GM19397 (cell line): ENCODE data around the gene NLRP9.

Source experiments
- ATAC-seq: cut with Tn5 transposase; IDR thresholded peaks from one replicate; pipeline ENCODE4 v1.9.1; 2021; ENCODE audit warnings: mild to moderate bottlenecking, moderate library complexity; ENCODE audit not compliant: unreplicated experiment

NLRP9 gene

DNA sequence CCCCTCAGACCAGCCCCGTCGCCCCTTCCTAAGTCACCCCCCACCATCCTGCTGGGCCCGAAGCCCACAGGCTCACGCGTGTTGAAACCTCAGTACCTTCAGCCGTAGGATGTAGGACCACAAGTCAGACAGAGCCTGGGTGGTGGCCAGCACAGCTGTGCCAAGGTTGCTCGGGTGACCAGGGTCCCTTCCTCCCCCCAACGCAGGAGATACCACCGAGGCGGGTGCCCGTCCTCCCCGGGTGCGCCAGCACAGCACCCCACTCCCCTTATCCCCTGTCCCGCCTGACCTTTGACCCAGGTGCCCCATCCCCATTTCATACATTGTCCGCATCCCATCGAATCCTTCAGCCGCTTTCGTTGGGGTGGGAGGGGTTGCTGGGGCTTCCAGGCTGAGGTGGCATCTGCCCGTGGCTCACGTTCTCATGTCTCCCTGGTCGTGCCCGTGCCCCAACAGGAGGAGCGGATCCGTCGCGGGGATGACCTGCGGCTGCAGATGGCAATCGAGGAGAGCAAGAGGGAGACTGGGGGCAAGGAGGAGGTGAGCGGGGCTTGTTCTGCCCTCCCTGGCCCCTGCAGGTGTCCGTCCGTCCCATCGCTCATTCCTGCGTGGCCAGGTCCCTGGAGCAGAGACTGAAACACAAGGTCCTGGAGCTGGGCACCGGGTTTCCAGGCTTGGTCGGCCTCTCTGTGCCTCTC is 48.6 kb downstream of the NLRP9 start:
- ATAC-seq: no peak

DNA sequence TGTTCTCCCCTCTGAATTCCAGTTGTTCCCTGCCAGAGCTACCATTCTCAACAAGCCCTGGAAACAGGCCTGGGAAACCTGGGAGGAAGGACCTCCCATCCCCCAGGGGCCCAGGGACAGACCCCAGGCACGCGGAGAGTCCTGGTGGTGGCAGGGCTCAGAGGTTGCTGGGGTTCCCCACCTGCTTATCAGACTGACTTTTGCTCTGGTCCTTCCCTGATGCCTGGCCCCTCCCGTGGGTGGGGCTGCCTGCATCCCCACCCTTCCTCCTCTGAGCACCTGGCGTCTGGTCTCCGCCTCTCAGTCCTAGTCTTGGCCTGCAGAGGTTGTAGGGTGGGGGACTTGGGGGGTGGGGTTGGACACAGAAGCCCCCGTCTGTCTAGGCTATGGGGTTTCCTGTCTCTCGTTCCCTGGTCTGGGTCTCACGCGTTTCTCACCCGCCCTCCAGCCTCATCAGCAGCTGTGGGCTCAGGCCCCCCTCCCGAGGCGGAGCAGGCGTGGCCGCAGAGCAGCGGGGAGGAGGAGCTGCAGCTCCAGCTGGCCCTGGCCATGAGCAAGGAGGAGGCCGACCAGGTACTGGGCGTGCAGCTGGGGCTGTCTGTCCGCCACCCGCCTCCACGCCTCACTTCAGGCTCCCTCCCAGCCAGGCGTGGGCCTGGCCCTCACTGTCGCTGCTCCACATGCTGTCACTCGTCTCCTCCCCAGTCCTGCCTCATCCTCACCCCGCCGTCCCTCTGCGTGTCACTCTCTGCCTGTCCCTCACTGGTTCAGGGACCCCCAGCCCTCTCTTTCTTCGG is 49.6 kb downstream of the NLRP9 start:
- no peak for ATAC-seq

DNA sequence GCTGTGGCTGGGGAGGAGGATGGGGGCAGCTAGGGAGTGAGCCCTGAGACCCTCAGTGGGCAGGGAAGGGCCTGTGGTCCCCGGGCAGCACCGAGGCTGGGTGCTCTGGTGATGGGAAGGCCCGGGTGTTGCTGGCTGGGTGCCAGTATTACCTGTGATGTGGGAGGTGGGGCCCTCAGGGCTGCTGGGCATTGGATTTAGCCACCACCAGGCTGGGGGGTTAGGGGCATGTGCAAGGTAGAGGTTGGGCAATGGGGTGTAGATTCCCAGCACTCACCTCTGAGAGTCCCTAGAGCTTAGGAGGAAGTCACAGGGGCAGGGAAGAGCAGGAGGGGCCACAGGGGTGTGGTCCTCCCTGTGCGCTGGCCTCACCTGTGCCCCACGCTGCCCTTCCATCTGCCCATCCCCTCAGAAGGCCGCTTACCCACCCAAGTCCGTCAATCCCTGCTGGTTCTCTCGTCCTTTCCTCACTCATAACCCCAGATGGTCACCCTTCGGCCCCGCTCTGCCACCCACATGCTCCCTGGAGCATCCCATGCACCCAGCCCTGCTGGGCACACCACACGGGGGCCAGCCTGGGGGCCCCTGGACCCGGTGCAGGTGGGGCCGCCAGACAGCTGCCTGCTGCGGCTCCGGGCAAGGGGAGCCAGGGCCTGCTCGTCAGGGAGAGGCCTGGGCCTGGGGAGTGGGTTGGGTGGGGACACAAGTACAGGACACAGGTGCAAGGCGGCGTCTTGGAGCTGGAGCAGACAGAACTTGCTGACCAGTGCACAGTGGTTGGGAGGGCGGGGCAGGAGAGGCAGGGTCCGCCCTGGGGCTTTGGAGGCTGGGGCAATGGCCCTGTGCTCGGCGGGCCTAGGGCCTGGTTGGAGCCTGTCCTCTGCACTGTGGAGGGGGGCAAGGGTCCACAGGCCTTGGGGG is 50.7 kb downstream of the NLRP9 start:
- no peak for ATAC-seq

DNA sequence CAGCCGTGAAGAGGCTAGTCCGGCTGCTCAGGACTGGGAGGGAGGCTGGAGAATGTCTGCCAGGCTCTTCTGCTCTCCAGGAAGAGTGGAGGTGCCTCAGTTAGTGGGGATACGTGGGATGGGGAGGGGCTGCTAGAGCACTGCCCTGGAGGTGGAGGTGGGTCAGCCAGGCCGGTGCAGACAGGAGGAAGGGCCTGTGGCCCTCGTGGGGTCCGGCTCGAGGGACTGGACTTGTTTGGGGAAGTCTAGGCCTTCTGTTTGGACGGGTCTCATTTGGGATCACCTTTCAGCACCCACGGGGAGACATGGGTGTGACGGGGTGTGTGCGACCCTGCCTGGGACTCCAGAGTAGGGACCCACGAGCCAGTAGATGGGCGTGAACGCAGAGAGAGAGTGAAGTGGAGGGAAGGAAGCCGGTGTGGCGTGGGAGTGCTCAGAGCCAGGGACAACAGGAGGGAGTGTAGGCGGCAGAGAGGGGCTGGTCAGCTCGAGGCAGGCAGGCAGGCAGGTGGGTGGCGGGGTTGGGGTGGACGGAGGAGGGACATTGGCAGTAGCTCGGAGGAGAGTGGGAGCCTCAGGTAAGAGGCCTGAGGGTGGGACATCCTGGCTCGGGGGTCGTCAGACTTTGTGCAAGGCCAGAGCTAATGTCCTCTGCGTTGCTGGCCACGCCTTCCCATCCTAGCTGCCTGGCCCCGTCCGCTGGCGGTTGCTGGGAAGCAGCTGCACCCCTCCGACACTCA is 51.7 kb downstream of the NLRP9 start:
- no peak for ATAC-seq

DNA sequence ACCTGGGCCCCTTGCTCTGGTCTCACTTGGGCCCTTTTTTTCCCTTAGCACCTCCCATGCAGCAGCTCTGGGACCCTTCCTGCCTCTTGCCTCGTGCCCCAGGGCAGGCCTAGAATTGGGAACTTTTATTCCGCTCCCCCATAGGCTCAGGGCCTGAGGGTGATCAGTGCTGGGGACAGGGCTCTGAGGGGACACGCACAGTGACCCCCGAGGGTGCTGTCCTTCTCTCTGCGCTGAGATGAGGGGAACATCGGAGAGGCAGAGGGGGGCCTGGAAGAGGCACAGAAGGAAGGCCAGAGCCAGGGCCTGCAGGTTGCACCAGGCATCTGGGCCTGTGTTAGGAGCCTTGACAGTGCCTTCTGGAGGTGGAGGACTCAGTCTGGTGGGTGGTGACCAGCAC is 52.4 kb downstream of the NLRP9 start:
- no peak for ATAC-seq

DNA sequence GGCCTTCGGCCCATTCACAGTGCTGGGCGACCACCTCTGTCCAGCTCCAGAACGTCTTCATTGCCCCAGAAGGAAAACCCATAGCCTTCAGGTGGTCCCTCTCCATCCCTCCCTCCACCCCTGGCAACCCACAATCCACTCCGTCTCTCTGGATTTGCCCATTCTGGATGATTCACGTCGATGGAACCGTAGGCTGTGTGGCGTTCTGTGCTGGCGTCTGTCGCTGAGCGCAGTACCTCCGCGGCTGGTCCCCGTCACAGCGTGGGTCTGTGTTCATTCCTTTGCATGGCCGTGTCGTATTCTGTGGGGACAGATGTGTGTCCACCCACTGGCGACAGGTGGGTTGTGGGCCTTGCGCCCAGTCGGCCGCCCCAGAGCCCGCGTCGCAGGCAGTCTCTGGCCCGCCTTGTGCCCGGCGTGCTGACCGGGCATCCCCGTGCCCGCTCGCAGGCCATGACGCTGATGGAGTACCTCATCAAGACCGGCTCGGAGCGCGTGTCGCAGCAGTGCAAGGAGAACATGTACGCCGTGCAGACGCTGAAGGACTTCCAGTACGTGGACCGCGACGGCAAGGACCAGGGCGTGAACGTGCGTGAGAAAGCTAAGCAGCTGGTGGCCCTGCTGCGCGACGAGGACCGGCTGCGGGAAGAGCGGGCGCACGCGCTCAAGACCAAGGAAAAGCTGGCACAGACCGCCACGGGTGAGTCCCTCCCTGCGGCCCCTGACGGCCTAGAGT is 53.1 kb downstream of the NLRP9 start:
- ATAC-seq: no peak

DNA sequence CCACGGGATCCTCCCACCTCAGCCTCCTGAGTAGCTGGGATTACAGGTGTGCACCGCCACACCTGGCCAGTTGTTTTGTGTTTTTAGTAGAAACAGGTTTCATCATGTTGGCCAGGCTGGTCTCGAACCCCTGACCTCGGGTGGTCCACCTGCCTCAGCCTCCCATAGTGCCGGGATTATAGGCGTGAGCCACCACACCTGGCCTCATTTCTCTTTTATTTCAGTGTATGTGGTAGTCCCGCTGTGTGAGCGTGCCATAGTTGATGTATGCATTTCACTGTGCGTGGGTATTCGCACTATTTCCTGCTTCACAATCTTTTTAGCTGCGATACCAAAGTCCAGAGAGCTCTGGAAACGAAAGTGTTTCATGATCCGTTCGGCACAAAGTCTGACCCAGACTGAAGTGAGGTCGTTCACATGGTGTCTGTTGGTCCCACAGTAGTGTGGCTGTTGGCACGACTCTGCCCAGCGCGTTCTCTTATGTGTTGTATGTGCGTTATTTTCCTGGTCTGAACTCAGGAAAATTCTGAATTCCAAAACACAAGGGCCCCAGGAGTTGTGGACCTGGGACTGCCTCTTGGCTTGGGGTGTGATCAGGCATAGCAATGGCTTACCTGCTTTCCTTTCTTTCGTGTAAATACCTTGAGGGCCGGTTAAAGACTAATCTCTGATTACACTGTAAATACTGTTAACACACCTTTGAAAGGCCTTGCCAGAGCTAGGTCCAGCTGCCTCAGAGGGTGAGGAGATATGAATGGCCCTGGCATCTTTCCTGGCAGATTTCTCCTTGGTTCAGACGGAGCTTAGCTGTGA is 54.5 kb downstream of the NLRP9 start:
- ATAC-seq: no peak

DNA sequence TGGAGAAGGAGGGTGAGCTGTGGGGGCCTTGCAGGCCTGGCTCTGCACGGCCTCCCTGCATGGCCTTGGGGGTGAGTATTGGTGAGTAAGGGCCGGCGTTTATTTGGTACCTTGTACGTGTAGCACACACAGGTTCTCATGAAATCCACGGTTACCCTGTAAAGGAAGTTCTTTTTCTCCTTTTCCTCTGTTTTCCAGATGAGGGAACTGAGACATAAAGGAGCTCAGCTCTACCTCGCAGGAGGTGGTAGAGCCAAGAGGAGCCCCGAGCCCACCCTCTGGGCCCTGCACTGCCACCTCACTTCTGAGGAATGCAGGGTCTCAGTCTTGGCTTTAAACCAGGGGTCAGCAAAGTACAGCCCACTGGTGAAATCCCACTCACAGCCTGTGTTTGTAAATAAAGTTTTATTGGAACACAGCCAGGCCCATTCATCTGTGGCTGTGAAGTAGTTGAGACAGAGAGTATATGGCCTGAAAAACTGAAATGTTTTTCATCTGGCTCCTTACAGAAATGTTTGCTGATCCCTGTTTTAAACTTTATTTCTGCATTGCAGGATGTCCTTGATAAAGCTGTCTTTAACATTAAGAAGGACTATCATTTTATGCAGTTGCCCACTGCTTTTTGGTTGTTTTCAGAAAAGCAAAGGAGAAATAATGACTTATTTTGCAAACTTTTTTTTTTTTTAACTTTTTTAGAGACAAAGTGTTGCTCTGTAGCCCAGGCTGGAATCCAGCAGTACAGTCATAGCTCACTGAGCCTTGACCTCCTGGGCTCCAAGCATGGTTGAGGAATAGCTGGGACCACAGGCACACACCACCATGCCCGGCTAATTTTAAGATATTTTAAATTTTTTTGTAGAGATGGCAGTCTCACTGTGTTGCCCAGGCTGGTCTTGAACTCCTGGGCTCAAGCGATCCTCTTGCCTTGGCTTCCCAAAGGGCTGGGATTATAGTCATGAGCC is 56.8 kb downstream of the NLRP9 start:
- ATAC-seq: no peak

DNA sequence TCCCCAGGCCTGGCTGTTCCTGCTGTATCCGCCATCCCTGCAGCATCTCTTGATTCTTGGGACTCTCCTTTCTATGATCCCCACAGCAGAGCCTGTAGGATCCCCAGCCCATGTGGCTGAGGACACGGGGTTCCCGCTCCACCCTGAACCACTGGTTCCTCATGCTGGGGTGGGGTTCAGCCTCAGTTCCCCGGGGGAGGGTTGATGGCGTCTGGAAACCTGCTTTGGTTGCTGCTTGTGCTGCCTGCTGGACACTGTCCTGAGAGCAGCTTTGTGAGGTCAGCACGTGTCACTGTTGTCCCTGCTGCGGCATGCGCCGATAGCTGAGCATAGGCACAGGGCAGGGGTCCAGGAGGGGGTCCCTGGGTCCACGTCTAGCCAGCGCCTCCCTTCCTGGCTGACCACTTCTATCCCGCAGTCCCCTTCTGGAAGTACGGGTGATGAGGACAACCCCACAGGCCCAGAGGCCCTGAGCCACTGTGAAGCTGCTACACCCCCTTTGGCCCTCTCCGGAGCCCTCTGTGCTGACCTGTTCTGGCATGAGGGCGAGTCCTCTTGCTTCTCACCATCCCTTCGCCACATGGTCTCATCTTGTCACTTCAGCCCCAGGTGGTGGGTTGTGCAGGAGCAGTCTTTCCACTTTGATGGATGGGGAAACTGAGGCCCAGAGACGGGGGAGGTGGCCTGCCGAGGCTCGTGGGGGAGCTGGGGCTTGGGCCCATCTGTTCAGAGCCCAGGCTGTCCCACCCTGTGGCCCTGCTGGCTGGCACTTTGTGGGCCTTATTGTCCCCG is 57.7 kb downstream of the NLRP9 start:
- no peak for ATAC-seq

DNA sequence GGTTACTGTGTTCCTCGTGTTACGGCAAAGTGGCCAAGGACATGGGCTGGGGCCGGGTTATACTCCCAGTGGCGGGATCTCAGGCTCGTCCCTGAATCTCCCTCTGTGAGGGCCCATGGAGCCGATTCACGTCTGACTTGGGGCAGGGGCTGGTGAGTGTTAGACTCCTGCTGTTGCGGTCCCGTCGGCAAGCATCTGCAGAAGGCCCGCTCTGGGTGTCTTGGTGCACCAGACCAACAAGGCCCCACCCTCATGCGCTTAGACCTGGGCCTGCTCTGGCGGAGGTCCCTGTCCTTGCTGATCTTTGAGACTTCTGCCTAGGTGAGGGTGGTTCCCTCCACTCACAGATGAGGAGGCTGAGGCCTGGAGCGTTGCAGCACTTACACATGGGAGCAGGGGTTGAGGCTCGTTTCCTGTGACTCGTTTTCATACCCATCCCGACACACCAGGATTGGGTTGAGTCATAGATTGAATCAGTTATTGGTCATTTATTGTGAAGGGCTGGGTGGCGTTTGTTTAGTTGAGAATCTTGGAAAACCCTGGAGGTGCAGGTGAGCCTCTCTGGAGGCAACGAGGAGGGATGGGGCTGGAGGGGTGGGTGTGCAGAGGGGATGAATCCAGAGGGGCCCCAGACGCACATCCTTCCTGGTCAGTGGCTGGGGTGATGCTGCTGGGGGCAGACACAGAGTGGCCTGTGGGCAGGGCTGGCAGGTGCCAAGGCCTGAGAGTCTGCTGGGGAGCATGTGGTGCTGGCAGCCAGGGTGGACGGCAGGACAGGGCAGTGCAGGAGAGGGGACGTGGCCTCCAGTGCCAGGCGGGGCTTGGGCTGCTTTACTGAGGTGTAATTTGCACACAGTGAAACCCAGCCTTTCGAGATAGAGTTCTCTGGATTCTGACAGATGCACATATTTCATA is 58.6 kb downstream of the NLRP9 start:
- ATAC-seq: no peak

DNA sequence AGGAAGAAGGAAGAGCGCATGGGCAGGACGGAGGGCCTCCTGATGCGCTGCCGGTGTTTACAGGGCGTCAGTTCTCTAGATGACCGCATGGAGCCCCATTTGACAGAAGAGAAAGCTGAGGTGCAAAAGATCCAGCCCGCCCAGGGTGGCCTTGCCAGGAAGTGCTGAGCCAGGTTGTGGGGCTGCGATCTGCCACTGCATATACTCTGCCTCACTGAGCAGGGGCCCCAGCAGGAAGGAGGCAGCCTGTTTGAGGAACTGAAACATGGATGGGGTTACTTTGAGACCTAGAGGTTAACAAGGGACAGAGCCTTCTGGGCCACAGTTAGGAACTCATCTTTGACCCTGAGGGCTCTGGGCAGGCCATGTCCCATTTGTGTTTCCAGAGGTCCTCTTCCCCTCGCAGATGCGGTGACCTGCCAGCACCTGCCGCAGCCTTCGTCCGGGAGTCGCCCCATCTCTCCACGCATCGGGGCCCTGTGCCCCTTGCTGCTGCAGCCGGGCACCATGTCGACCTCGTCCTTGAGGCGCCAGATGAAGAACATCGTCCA is 60.0 kb downstream of the NLRP9 start:
- ATAC-seq: peak; percentile 52

DNA sequence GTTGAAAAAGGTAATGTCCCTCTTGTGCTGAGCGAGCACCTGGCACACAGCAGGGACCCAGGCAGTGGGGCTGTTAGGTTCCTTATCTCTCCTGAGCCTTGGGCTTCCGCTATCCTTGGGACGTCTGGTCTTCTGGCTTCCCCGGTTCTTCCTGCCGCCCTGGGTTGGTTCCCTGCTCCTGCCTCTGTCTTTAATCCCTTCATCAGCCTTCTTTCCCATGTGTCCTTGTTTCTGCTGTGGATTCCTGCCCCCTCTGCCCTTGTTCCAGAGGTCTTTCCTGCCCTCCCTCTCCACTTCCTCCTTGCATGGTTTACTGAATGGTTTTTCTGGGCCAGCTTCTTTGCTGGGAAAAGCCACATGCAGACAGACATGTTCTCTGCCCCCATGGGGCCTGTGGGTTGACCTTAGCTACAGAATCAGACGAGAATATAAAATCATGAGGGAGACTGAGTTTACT is 60.6 kb downstream of the NLRP9 start:
- no peak for ATAC-seq

DNA sequence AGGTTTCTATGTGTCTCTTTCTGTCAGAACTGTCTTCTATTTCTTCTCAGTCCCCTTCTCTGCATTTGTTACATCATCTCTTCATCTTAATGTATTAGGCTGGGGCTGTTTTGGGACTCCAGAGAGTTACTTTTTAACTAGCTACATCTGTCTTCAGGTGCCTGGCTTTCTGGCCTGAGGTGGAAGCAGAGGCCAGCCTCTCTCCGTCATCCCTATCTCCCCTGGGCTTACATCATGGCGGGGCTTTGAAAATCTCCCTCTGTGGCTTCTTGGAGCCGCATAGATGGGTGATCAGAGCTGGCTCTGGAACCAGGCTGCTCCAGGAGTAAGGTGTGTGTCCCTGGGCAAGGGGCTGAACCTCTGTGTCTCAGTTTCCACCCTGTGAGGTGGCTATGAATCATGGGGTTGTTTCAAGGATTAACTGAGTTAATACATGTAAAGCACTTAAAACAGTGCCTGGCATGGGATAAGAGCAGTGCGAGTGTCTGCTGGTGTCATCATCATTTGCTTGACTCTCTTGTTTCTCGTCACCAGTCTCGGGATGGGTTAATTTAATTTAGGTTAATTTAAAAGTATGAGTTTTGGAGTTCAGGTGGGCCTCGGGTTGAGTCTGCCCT is 61.2 kb downstream of the NLRP9 start:
- no peak for ATAC-seq

DNA sequence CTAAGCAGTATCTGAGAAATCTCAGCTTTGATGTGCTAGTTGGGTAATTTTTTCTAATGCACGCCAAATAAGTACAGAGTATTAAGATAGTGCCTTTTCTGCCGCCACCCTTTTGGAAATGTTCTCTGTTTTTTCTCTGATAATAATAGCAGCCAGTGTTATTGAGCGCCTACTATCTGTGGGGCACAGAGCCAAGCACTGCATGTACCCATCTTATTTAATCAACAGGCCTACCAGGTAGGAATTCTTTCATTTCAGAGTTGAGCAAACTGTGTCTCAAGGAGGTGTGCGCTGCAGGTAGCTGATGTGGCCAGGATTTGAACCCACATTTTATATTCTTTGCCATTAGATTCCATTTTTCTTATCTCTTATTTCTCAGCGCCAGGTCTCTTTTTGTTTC is 61.8 kb downstream of the NLRP9 start:
- no peak for ATAC-seq

DNA sequence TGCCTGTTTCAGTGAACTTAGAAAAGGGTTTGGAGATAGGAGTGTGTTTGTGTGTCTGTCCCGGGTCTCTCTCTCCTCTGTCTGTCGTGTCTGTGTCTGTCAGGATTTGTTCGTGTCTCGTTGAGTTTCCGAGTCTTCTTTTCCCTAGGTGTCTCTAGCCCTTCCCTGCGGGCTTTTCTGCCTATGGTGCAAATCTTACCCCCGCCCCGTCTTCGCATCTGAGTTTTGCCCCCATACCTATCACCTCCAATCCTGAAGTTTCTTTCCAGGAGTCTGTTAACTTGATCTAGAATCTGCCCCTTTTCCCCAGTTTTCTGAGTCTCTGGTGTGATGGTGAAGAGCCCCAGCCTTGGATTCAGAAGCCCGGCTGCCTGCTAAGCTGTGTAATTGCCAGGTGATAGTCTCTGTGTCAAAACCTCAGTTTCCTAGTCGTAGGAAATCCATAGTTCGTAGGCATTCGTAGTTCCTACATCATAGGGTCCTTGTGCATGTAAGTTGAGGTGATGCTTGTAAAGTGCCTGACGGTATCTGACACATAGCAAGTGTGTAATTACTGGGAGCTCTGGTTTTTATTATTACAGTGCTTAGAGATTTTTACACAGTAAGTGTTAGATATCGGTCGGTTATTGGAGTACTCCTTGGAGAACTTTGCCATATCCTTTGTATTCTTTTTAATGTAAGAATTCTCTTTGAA is 62.4 kb downstream of the NLRP9 start:
- no peak for ATAC-seq
